Activated CD8-positive, alpha-beta memory T cell treated with anti-CD3 and anti-CD28 coated beads, Interleukin-2, amount 50 U/mL, for 4 hours (primary cell): ENCODE measurements around the gene PDGFA.

Experiments used
- DNase-seq: peaks from one replicate; pipeline ENCODE4 v3.0.0-alpha.2; 2020

The PDGFA gene

GRCh38 chr7:500521-501420, 18.9 kb downstream of the PDGFA start:
- no peak for DNase-seq

- DNase-seq = no peak
These were observed 19.7 kb downstream of the PDGFA start for GRCh38 chr7:499853-500485.

GRCh38 chr7:498678-499641, 20.7 kb downstream of the PDGFA start:
- no peak for DNase-seq

DNA sequence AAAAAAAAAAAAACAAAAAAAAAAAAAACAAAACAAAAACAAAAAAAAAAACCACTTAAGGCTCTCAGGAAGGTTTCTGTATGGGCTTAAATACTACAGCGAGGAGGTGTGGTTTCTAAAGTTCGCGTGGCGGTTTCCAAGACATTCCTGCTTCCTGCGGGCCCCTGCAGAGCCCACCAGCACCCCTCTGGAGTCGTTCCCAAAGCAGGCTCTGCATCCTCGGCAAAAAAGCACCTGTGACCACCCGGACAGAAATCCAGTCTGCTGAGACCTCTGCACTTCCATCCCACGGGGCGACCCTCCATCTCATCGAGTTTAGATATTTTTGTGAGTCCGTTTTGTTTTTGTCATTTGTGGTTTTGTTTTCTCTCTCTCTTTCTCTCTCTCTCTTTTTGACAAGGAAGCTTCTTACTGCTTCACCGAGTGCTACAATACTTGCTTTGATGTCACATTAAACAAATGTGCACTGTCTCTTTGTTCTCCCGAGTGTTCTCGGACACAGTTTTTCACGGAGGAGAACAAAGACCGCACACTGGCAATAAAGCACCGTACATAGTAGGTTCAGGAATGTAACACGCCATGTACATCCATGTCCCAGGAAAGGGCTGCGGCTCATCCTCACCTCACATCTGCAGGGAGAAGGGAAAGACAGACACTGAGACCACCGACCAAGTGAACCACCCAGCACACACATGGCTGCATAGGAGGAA, 21.5 kb downstream of the PDGFA start:
- no peak for DNase-seq

DNA sequence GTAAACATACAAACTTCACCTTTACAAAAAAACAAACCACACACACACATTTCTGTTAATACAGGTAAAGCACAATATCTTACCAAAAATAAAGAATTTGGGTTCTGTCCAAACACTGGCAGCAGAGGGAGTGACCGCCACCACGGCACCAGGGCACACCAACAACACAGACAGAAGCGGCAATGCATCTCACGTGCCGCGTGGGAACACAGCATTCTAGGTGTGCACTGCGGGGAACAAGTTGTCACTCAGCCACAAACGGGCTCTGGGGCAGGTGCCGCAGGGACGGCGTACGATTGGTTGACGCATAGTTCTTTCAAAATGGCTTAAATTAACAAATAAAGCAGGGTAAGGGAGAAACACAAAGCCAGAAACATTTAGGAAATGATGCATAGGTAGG, 22.3 kb downstream of the PDGFA start:
- no peak for DNase-seq

GRCh38 chr7:496528-497295, 22.9 kb downstream of the PDGFA start:
- no peak for DNase-seq

GRCh38 chr7:495761-496321, 23.8 kb downstream of the PDGFA start:
- no peak for DNase-seq

DNA sequence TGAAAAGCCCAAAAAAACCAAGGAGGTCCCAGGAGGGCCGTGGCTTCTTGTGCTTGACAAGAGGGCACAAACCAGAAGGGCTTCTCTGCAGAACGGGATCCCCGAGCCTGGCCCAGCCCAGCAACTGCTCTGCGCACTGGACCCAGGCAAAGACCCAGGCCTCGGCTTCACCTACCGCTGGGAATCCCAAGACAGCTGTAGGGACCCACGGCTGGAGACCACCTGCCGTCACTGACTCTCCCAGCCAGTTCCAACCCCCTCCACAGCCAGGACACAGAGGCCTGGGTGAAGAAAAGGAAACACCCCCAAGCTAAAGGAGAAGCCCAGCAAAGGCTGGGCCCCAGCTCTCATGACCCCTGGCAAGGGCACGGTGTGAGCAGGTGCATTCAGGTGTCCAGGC, 24.3 kb downstream of the PDGFA start:
- DNase-seq = no peak

DNA sequence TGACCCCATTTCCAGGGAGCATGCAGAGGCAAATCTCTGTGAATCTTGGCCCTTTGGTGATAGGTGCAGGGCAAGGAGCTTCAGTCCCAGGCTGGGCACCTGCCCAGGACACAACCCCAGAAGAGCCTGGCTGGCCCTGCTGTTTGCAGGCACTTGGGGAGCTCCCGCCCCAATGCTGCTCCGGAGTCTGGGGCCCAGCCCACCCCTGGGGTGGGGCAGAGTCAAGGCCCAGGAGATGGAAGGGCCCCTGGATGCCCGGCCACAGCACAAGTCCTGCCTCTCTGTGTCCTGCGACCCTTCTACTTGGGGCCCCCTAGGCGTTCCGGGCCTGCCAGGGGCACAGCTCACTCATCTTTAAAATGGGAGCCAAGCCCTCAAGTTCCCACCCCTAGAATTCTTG, 24.7 kb downstream of the PDGFA start:
- no peak for DNase-seq

DNA sequence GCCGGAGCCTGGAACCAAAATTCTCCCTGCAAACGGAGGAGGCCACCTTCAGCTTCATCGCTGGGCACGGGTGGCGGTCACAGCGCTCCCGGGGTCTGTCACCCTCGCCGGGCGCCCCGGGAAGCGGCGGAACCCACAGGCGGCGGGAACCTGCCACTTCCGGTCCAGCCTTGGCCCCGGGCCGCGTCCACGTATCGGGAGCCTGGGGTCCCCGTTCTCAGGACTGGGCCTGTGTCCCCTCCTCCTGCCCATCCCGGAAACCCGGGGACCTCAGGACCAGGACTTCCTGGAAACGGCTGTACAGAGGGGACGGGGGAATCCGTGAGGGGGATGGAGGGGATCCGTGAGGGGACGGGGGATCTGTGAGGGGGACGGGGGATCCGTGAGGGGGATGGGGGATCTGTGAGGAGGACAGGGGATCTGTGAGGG, 25.4 kb downstream of the PDGFA start:
- DNase-seq = no peak

- DNase-seq = no peak
These were observed 25.9 kb downstream of the PDGFA start for GRCh38 chr7:493661-494251.

GRCh38 chr7:492714-493065, 27.0 kb downstream of the PDGFA start:
- DNase-seq = no peak

- DNase-seq = no peak
These were observed 27.5 kb downstream of the PDGFA start for GRCh38 chr7:491958-492713.

GRCh38 chr7:491292-491957, 28.2 kb downstream of the PDGFA start:
- DNase-seq = no peak

GRCh38 chr7:490461-491291, 29.0 kb downstream of the PDGFA start:
- DNase-seq = no peak

DNA sequence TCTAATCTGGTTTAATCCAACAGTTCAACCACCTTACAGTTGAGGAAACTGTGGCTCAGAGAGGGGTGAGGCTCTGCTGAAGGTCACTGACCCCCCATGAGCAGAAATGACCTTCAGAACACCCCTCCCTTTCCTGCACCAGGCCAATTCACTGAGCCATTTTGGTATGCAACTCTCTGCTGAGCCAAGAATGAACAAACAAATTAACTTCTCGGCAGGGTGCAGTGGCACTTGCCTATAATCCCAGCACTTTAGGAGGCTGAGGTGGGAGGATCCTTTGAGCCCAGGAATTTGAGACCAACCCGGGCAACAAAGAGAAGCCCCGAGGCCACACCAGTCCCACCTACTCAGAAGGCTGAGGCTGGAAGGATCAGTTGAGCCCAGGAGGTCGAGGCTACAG, 29.8 kb downstream of the PDGFA start:
- no peak for DNase-seq

DNA sequence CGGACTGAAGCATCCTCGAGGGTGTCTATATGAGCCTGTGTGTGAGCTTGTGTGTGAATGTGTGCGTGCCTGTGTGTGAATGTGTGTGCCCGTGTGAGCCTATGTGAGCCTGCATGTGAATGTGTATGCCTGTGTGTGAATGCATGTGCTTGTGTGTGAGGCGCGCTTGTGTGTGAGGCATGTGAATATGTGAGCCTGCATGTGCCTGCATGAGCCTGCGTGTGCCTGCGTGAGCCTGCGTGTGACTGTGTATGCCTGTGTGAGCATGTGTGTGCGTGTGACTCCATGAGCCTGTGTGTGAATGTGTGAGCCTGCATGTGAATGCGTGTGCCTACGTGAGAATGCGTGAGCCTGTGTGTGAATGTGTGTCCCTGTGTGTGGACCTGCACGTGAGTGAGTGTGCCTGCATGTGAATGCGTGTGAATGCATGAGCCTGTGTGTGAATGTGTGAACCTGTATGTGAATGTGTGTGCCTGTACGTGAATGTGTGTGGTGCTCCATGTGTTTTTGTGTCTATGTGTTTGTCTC, 33.4 kb downstream of the PDGFA start:
- DNase-seq = no peak
